ENCODE measurements around the gene CCDC142.
A peak's percentile ranks its signal among the peaks of the same experiment; 100 is the strongest.

Gene CCDC142

DNA sequence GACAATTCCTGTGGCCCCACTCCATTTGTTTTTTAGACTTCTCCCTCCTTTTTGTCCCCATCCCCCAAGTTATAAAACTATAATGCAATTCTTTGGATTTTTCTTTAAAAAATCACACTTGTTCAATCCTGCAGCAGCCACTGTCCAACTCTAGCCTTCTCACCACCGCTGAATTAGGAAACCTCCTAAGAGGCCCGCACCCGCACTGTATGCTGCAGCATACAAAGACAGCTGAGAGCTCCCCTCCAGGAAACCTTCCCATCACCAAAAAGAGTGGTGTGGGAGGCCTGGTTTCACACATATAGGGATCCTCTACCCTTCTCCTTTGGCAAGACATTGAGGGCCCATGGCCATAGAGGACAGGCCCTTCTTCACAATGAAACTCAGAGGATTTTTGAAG lies 21.8 kb upstream of the CCDC142 start:
- H3K9me3 Mint-ChIP-seq, result no peaks in the 10 kb centered on the region
- H3K4me1 Mint-ChIP-seq, result peaks cover 83% of the 10 kb centered on the region
- TF ChIP-seq, protein P1, sequence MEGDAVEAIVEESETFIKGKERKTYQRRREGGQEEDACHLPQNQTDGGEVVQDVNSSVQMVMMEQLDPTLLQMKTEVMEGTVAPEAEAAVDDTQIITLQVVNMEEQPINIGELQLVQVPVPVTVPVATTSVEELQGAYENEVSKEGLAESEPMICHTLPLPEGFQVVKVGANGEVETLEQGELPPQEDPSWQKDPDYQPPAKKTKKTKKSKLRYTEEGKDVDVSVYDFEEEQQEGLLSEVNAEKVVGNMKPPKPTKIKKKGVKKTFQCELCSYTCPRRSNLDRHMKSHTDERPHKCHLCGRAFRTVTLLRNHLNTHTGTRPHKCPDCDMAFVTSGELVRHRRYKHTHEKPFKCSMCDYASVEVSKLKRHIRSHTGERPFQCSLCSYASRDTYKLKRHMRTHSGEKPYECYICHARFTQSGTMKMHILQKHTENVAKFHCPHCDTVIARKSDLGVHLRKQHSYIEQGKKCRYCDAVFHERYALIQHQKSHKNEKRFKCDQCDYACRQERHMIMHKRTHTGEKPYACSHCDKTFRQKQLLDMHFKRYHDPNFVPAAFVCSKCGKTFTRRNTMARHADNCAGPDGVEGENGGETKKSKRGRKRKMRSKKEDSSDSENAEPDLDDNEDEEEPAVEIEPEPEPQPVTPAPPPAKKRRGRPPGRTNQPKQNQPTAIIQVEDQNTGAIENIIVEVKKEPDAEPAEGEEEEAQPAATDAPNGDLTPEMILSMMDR (IDR thresholded peaks at IDR 0.05), result no peak
- peaks cover 30% of the 10 kb centered on the region for H3K36me3 Mint-ChIP-seq (ENCODE audit: low read depth)
- no peak overlapping the region for H3K27ac Mint-ChIP-seq
- H3K27me3 Mint-ChIP-seq (ENCODE audit: low read depth, poor library complexity), result peaks cover 100% of the 10 kb centered on the region
- DNase-seq, result no peak
- H3K4me3 Mint-ChIP-seq, result peak overlapping the region; percentile 89

DNA sequence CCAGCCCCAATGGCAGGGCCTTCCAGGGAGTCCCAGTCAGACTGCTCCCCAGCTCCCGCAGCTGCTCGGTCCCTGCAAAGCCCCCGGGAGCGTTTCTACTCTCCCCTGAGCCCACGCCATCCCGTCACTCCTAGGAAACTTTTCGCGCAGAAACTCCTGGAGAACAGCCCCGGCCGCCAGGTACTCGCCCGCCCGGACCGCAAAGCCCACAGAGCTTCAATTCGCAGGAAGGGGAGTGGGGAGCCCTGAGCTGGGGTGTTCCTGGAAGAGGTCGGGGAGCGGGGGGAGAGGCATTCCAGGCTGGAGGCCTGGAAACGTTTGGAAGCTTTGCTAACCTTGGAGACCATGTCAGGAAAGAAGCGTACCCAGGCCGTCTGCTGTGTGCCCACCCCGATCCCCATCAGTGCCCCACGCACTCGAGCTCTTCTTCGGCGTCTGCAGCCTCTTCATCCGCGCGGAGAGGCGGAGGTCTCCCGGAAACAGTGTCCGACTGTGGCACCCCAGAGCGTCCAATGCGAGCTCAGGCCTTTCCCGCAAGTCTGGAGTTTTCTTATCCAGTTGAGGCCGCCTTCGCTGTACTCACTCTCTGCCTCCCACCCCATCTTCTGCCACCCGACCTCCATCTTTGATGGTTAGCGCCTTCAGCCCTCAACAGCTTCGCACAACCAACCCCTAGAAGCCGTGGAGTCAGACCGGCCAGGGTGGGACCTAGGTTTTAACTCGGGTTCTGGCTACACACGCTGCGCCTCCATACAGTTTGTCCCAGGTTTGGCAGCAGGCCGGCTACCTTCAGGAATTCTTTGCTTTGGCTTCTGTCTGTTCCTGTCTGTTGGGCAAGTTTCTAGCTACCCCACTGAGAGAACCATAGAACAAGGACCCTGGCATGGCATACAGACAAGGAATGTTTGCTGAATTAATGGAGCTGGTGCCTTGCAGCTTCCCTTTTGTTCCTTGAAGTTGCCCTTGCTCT lies 21.0 kb upstream of the CCDC142 start:
- Mint-ChIP-seq H3K27me3 (ENCODE audit: low read depth, poor library complexity) (peaks cover 100% of the 10 kb centered on the region), H3K9me3 (no peaks in the 10 kb centered on the region), H3K36me3 (ENCODE audit: low read depth) (peaks cover 30% of the 10 kb centered on the region), H3K27ac (no peak overlapping the region), H3K4me3 (peak overlapping the region; percentile 89), H3K4me1 (peaks cover 87% of the 10 kb centered on the region)
- TF ChIP-seq, protein P1 (IDR thresholded peaks at IDR 0.05), result no peak
- peak; percentile 15 for DNase-seq

DNA sequence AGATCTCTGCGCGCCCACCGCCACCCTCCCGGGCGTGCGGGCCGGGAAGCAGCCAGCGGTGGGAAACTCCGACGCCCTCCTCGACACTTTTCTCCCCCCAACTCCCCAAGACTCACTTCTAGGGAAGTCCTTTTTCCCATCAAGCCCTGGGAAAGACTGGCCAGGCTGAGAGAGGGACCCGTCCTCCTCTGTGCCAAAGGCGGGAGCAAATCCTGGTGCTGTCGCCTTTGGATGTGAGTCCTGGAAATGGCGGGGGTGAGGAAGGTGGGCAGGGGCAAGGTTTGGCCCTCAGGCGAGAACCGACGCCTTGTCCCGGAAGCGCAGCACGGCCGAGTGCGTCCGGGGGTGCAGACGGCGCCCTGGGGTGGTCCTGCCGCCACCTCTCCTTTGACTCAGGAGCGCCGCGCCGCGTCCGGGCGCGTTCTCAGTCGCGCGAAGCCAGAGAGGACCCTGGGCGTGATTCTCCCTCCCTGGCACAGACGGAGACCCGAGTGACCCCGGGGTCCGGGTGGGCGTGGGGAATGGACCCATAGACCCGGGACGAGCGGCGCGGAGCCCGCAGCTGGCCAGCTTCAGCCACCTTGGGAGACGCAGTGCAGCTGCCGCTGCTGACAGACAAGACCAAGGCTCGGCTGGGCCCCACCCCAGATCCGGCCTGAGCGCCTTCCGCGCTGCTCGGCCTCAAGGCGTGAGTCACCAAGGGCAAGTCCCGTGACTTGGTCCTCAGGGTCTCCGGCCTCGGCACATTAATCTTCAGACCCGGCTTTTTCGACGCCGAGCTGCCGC lies 20.1 kb upstream of the CCDC142 start:
- H3K27me3 Mint-ChIP-seq (ENCODE audit: low read depth, poor library complexity), result peaks cover 100% of the 10 kb centered on the region
- H3K4me3 Mint-ChIP-seq, result peak overlapping the region; percentile 89
- H3K9me3 Mint-ChIP-seq, result no peaks in the 10 kb centered on the region
- H3K27ac Mint-ChIP-seq, result no peak overlapping the region
- peak; percentile 64 for DNase-seq
- peaks cover 87% of the 10 kb centered on the region for H3K4me1 Mint-ChIP-seq
- TF ChIP-seq, protein P1 (IDR thresholded peaks at IDR 0.05), result no peak
- peaks cover 30% of the 10 kb centered on the region for H3K36me3 Mint-ChIP-seq (ENCODE audit: low read depth)

DNA sequence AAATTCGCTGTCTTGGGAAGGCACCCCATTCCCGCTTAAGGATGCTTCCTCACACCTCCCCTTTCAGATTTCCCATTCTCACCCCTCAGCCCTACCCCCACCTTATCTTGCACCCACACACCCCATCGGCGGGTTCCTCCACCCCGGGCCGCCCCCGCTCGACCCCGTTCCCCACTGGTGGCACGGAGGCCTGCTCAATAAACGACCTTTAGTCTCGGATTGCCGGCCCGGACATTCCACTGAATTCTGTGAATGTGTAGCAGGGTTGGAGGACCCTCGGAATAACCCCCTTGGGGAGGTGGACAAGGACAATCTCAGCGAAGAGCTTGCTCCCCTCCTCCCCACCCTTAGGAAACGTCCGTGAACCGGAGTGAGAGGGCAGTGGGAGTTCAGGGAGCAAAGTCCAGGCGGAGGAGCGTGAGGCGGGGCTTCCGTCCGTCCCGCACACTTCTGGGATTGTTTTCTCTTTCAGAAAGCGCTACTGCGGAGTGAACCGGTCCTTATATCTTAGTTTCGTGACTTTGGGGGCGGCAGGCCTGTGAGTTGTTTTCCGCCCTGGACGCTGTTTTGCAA lies 19.4 kb upstream of the CCDC142 start:
- peak; percentile 45 for DNase-seq

DNA sequence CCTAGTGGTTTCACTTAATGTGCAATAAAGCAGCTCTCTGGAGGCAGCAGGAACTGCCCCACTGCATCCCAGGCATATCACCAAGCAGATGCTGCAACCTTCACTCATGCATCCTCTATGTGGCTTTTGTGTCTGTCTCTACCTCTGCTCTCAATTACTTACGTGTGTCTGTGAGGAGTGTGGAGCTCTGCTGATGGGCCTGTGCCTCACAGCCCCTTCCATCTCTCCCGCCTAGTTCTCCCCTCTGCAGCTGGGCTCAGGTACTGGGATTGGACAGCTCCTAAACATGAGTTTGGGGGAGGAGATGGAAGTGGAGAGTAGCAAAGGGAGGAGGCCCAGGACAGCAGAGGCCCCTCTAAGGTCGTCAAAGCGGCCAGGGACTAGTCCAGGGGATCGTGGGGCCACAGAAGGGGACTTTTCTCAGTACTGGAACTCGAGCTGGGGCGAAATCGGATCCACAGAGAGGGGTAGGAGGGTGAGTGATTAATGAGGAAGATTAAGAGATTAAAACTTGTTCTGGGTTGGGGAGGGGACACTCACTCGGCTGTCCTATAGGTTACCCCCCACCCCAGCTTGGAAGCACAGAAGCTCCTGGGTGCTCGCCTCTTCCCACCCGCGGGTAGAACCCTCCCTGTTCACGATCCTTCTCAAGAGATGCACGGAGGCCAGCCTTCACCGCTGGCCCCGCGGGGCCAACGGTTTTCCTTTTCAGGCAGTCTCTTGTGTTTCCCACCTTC lies 18.7 kb upstream of the CCDC142 start:
- Mint-ChIP-seq H3K4me1 (peaks cover 83% of the 10 kb centered on the region), H3K36me3 (ENCODE audit: low read depth) (peaks cover 25% of the 10 kb centered on the region), H3K27ac (peak overlapping the region; percentile 77), H3K9me3 (no peaks in the 10 kb centered on the region), H3K4me3 (peak overlapping the region; percentile 89), H3K27me3 (ENCODE audit: low read depth, poor library complexity) (peaks cover 100% of the 10 kb centered on the region)
- DNase-seq, result peak; percentile 38
- TF ChIP-seq, protein P1 (IDR thresholded peaks at IDR 0.05), result no peak

More for the DNA sequence above, 19.4 kb upstream of the CCDC142 start:
- Mint-ChIP-seq H3K36me3 (ENCODE audit: low read depth) (peaks cover 30% of the 10 kb centered on the region), H3K27ac (peak overlapping the region; percentile 61), H3K4me3 (peak overlapping the region; percentile 89), H3K4me1 (peaks cover 90% of the 10 kb centered on the region), H3K27me3 (ENCODE audit: low read depth, poor library complexity) (peaks cover 100% of the 10 kb centered on the region), H3K9me3 (no peaks in the 10 kb centered on the region)
- TF ChIP-seq, protein P1 (IDR thresholded peaks at IDR 0.05), result no peak
